ENCODE measurements around the gene LYZ. TPM values are rescaled to one million over a fixed set of nuclear protein-coding genes. Genes with fewer than 3 reads are reported as not detected.

LYZ gene
- total RNA-seq, 1 experiment from 2014 or later, result 353 TPM

- CTCF ChIA-PET, result interaction anchor here (2.1 kb wide), 1 partner anchor 9 kb away, joined by 4 read pairs; no protein-coding TSS in a partner anchor
- Mint-ChIP-seq H3K9me3 (ENCODE audit: low read depth, unreplicated experiment) (no peaks in the 10 kb centered on the region), H3K36me3 (ENCODE audit: insufficient read depth, unreplicated experiment) (no peaks in the 10 kb centered on the region), H3K27me3 (ENCODE audit: unreplicated experiment) (no peaks in the 10 kb centered on the region), H3K4me3 (ENCODE audit: low read depth, unreplicated experiment) (no peak overlapping the region), H3K27ac (ENCODE audit: unreplicated experiment) (no peak overlapping the region), H3K4me1 (ENCODE audit: low read depth, unreplicated experiment) (peaks cover 69% of the 10 kb centered on the region)
- TF ChIP-seq, protein P1, sequence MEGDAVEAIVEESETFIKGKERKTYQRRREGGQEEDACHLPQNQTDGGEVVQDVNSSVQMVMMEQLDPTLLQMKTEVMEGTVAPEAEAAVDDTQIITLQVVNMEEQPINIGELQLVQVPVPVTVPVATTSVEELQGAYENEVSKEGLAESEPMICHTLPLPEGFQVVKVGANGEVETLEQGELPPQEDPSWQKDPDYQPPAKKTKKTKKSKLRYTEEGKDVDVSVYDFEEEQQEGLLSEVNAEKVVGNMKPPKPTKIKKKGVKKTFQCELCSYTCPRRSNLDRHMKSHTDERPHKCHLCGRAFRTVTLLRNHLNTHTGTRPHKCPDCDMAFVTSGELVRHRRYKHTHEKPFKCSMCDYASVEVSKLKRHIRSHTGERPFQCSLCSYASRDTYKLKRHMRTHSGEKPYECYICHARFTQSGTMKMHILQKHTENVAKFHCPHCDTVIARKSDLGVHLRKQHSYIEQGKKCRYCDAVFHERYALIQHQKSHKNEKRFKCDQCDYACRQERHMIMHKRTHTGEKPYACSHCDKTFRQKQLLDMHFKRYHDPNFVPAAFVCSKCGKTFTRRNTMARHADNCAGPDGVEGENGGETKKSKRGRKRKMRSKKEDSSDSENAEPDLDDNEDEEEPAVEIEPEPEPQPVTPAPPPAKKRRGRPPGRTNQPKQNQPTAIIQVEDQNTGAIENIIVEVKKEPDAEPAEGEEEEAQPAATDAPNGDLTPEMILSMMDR (IDR thresholded peaks at IDR 0.05; ENCODE audit: unreplicated experiment), result no peak
- no TSS peak for BruUV-seq (replicated peaks)
- intact Hi-C loops (cut with micrococcal nuclease; ENCODE audit: unreplicated experiment), result no loop called here
- DNase-seq, result no peak
These were observed 6.9 kb upstream of the LYZ start for GRCh38 chr12:69341328-69341727.

DNA sequence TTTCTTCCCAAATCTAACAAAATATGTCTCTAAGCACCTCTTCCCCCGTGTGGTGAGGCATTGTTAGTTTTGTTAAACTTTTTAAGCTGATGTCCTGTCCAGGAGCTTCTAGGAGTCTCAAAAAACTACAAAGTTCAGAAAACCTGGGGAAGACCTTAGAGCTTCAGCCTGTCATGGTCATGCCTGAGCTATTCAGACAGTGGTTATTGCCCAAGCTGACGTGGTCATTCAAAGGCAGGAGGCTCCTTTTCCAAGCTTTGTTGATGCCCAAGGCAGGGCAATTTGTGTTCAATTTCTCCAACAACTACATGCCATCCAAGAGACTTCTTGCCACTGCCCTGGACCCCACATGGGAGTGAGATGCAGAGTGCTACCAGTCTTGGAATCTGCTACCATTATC lies 5.8 kb upstream of the LYZ start:
- no peak for DNase-seq
- peaks cover 60% of the 10 kb centered on the region for H3K4me1 Mint-ChIP-seq (ENCODE audit: low read depth, unreplicated experiment)
- no peak overlapping the region for H3K4me3 Mint-ChIP-seq (ENCODE audit: low read depth, unreplicated experiment)
- TF ChIP-seq, protein P1 (IDR thresholded peaks at IDR 0.05; ENCODE audit: unreplicated experiment), result no peak
- intact Hi-C loops (cut with micrococcal nuclease; ENCODE audit: unreplicated experiment), result no loop called here
- no peaks in the 10 kb centered on the region for H3K36me3 Mint-ChIP-seq (ENCODE audit: insufficient read depth, unreplicated experiment)
- no peaks in the 10 kb centered on the region for H3K9me3 Mint-ChIP-seq (ENCODE audit: low read depth, unreplicated experiment)
- H3K27me3 Mint-ChIP-seq (ENCODE audit: unreplicated experiment), result no peaks in the 10 kb centered on the region
- BruUV-seq (replicated peaks), result no TSS peak
- CTCF ChIA-PET, result interaction anchor here (1.4 to 2.1 kb wide), 3 partner anchors 7 to 11 kb away, joined by 4 to 7 read pairs (median 4); no protein-coding TSS in a partner anchor
- no peak overlapping the region for H3K27ac Mint-ChIP-seq (ENCODE audit: unreplicated experiment)

- H3K4me1 Mint-ChIP-seq (ENCODE audit: low read depth, unreplicated experiment), result peaks cover 51% of the 10 kb centered on the region
- BruUV-seq (replicated peaks), result no TSS peak
- CTCF ChIA-PET, result interaction anchor here (1.9 kb wide), 1 partner anchor 11 kb away, joined by 7 read pairs; no protein-coding TSS in a partner anchor
These were observed 4.8 kb upstream of the LYZ start for GRCh38 chr12:69343357-69343756.

DNA sequence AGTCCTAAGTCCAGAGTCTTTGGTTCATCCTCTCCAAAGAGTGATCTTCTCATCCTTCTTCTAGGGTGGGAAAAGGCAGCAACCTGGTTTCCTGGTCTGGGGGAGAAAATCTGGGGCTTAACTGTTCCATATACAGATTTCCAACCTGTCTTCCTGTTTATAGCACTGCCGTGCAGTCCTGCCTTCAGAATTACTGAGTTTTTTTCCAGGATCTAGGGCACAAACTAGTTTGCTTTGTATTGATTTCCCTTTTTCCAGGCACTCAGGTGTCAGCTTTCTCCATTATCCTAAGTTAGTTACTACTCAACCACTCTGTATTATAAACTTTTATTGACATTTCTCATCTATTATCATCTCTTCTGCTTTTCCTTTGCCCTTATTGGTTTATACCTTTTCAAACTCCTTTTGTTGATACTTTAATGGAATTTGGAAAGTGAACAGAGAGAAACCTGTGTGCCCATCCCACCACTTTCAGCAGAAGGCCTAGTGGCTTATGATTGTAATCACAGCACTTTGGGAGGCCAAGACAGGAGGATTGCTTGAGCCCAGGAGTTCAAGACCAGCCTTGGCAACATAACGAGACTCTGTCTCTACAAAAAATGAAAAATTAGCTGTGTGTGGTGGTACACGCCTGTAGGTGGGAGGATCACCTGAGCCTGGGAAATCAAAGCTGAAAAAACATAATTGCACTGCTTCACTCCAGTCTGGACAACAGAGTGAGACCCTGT lies 4.1 kb upstream of the LYZ start:
- Mint-ChIP-seq H3K27me3 (ENCODE audit: unreplicated experiment) (no peaks in the 10 kb centered on the region), H3K9me3 (ENCODE audit: low read depth, unreplicated experiment) (no peaks in the 10 kb centered on the region), H3K4me3 (ENCODE audit: low read depth, unreplicated experiment) (no peak overlapping the region), H3K27ac (ENCODE audit: unreplicated experiment) (no peak overlapping the region), H3K36me3 (ENCODE audit: insufficient read depth, unreplicated experiment) (peaks cover 8% of the 10 kb centered on the region), H3K4me1 (ENCODE audit: low read depth, unreplicated experiment) (peaks cover 44% of the 10 kb centered on the region)
- TF ChIP-seq, protein P1 (IDR thresholded peaks at IDR 0.05; ENCODE audit: unreplicated experiment), result no peak
- CTCF ChIA-PET, result interaction anchor here (1.9 kb wide), 1 partner anchor 11 kb away, joined by 7 read pairs; no protein-coding TSS in a partner anchor
- DNase-seq, result no peak
- BruUV-seq (replicated peaks), result no TSS peak
- intact Hi-C loops (cut with micrococcal nuclease; ENCODE audit: unreplicated experiment), result no loop called here

More at GRCh38 chr12:69343357-69343756, 4.8 kb upstream of the LYZ start:
- peaks cover 5% of the 10 kb centered on the region for H3K36me3 Mint-ChIP-seq (ENCODE audit: insufficient read depth, unreplicated experiment)
- no peak for DNase-seq
- intact Hi-C loops (cut with micrococcal nuclease; ENCODE audit: unreplicated experiment), result no loop called here
- H3K4me3 Mint-ChIP-seq (ENCODE audit: low read depth, unreplicated experiment), result no peak overlapping the region
- no peaks in the 10 kb centered on the region for H3K27me3 Mint-ChIP-seq (ENCODE audit: unreplicated experiment)
- H3K27ac Mint-ChIP-seq (ENCODE audit: unreplicated experiment), result no peak overlapping the region
- H3K9me3 Mint-ChIP-seq (ENCODE audit: low read depth, unreplicated experiment), result no peaks in the 10 kb centered on the region
- TF ChIP-seq, protein P1 (IDR thresholded peaks at IDR 0.05; ENCODE audit: unreplicated experiment), result no peak
